ENCODE results near the gene COQ8A. TPM values are rescaled to one million over a fixed set of nuclear protein-coding genes. Genes with fewer than 3 reads are reported as not detected.

Gene COQ8A
- total and polyA plus RNA-seq, 10 of the 15 experiments (the other 5 are each of a cell fraction or from before 2014, with no cell fraction given): 0.72 to 24.8 (median 12.1) TPM

DNA sequence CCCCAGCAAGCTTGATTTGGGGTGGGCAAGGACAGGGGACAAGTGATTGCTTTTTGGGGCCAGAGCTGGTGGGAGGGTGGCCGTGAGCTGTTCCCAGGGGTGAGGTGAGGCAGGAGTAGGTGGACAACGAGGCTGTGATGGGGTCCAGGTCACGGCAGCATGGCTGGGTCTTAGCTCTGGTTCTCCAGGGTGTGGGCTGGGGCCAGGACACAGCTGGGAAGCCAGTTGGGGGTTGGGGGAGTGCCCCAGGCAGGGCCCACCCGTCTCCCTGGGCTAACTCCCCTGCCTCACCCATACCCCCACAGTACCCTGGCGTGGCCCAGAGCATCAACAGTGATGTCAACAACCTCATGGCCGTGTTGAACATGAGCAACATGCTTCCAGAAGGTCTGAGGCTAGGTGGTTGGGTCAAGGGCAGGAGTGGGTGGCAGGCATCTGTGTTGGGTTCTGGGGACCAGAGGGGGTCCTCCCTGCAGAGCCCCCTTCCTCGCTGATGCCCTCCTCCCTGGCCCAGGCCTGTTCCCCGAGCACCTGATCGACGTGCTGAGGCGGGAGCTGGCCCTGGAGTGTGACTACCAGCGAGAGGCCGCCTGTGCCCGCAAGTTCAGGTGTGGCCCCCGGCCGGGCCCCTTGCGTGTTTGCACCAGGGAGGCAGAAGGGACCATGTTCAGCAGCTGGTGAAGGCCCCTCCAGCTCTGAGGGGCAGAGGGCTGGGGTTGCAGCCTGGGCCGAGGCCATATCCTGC is 43.3 kb downstream of the COQ8A start:
- peaks cover 2 to 3% of the 10 kb centered on the region in 2 experiments; a peak in 3 of 4 replicates for H3K36me3 ChIP-seq (ENCODE audit: control insufficient read depth in 2 of 2, insufficient read depth in 2 of 2, low read length in 1 of 2)
- POLR2A ChIA-PET: no interaction called here
- SMC1A ChIA-PET (ENCODE audit: uncharacterized antibody, unreplicated experiment): no interaction called here

More for the DNA sequence above, 43.3 kb downstream of the COQ8A start:
- FAIRE-seq: no peak
- Histone ChIP-seq H3K4me2 (ENCODE audit: control insufficient read depth, insufficient read depth) (no peak overlapping the region), H3K9me3 (replicated peaks; ENCODE audit: control insufficient read depth, insufficient read depth, low read length) (no peaks in the 10 kb centered on the region), H3K4me3 (no peak overlapping the region), H3K27me3 (replicated peaks in 1 of 2; ENCODE audit: control insufficient read depth in 2 of 2, insufficient read depth in 2 of 2, low read length in 1 of 2) (no peaks in the 10 kb centered on the region), H3K9ac (ENCODE audit: control insufficient read depth, insufficient read depth, low read length) (no peak overlapping the region), H3K4me1 (ENCODE audit: control insufficient read depth, insufficient read depth, low read length) (no peaks in the 10 kb centered on the region), H3K27ac (ENCODE audit: control insufficient read depth, insufficient read depth) (no peak overlapping the region), H2AFZ (ENCODE audit: control insufficient read depth, low read depth, low read length) (no peak overlapping the region), H3K79me2 (ENCODE audit: control insufficient read depth, insufficient read depth, low read length) (no peaks in the 10 kb centered on the region), H4K20me1 (ENCODE audit: control insufficient read depth, insufficient read depth) (no peaks in the 10 kb centered on the region)
- ChIA-PET CTCF (interaction anchor here (0.7 kb wide), 1 partner anchor 436 kb away, joined by 3 read pairs; no protein-coding TSS in a partner anchor), RAD21 (ENCODE audit: unreplicated experiment) (interaction anchor here (1.3 kb wide), 1 partner anchor 11 kb away, joined by 3 read pairs; no protein-coding TSS in a partner anchor)
- WGBS (ENCODE audit: insufficient coverage, insufficient replicate concordance, low lambda C conversion rate, missing lambda C conversion rate): 75% methylated on average over 18 of the region's 18 CpGs
- BruUV-seq (replicated peaks): no TSS peak
- no peak for ATAC-seq
- in situ Hi-C loops (cut with MboI): no loop called here
- DNase-seq (ENCODE audit: low read depth, low spot score): no peak
- TF ChIP-seq, protein P1, sequence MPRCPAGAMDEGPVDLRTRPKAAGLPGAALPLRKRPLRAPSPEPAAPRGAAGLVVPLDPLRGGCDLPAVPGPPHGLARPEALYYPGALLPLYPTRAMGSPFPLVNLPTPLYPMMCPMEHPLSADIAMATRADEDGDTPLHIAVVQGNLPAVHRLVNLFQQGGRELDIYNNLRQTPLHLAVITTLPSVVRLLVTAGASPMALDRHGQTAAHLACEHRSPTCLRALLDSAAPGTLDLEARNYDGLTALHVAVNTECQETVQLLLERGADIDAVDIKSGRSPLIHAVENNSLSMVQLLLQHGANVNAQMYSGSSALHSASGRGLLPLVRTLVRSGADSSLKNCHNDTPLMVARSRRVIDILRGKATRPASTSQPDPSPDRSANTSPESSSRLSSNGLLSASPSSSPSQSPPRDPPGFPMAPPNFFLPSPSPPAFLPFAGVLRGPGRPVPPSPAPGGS (IDR thresholded peaks at IDR 0.05; ENCODE audit: borderline replicate concordance, insufficient read depth, low read depth, low read length, poor library complexity, severe bottlenecking): no peak
- TF ChIP-seq ATF7 (IDR thresholded peaks at IDR 0.05; ENCODE audit: low read depth) (no peak), SPI1 (IDR thresholded peaks at IDR 0.05; ENCODE audit: borderline replicate concordance, insufficient read depth, low read depth, low read length) (no peak), SUZ12 (IDR thresholded peaks at IDR 0.05; ENCODE audit: unreplicated experiment) (no peak), POU2F2 (IDR thresholded peaks at IDR 0.05; ENCODE audit: borderline replicate concordance, low read depth, low read length) (no peak), LARP7 (IDR thresholded peaks at IDR 0.05) (no peak), ZZZ3 (IDR thresholded peaks at IDR 0.05; ENCODE audit: control insufficient read depth, insufficient read length, low read depth) (no peak), TARDBP (IDR thresholded peaks at IDR 0.05; ENCODE audit: borderline replicate concordance) (no peak), CBX3 (IDR thresholded peaks at IDR 0.05; ENCODE audit: borderline replicate concordance, low read depth) (no peak)
- TF ChIP-seq, protein P2, sequence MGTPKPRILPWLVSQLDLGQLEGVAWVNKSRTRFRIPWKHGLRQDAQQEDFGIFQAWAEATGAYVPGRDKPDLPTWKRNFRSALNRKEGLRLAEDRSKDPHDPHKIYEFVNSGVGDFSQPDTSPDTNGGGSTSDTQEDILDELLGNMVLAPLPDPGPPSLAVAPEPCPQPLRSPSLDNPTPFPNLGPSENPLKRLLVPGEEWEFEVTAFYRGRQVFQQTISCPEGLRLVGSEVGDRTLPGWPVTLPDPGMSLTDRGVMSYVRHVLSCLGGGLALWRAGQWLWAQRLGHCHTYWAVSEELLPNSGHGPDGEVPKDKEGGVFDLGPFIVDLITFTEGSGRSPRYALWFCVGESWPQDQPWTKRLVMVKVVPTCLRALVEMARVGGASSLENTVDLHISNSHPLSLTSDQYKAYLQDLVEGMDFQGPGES (IDR thresholded peaks at IDR 0.05): no peak
- TF ChIP-seq, protein P3, sequence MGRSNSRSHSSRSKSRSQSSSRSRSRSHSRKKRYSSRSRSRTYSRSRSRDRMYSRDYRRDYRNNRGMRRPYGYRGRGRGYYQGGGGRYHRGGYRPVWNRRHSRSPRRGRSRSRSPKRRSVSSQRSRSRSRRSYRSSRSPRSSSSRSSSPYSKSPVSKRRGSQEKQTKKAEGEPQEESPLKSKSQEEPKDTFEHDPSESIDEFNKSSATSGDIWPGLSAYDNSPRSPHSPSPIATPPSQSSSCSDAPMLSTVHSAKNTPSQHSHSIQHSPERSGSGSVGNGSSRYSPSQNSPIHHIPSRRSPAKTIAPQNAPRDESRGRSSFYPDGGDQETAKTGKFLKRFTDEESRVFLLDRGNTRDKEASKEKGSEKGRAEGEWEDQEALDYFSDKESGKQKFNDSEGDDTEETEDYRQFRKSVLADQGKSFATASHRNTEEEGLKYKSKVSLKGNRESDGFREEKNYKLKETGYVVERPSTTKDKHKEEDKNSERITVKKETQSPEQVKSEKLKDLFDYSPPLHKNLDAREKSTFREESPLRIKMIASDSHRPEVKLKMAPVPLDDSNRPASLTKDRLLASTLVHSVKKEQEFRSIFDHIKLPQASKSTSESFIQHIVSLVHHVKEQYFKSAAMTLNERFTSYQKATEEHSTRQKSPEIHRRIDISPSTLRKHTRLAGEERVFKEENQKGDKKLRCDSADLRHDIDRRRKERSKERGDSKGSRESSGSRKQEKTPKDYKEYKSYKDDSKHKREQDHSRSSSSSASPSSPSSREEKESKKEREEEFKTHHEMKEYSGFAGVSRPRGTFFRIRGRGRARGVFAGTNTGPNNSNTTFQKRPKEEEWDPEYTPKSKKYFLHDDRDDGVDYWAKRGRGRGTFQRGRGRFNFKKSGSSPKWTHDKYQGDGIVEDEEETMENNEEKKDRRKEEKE (IDR thresholded peaks at IDR 0.05): no peak
- intact Hi-C loops (cut with micrococcal nuclease; ENCODE audit: unreplicated experiment): no loop called here

Measured in GM12878 (cell line).